GM06990 (cell line): ENCODE results near the gene CENPF.

Source experiments
- DNase-seq: peaks from one replicate; pipeline ENCODE4 v3.0.0-alpha.2; 2011; ENCODE audit not compliant: insufficient read length; ENCODE audit errors: extremely low read depth
- H3K27me3 ChIP-seq: replicated peaks from 2 replicates; pipeline ENCODE4 v1.6.0; 2011; ENCODE audit warnings: low read length; ENCODE audit not compliant: control insufficient read depth, insufficient read depth
- H3K36me3 ChIP-seq: 2 replicates; pipeline ENCODE4 v1.5.1; 2011; ENCODE audit warnings: low read length; ENCODE audit not compliant: control insufficient read depth, insufficient read depth
- H3K4me3 ChIP-seq: replicated peaks from 2 replicates; pipeline ENCODE4 v1.5.1; 2011; ENCODE audit warnings: low read depth, mild to moderate bottlenecking, control low read depth, low read length
- CTCF ChIP-seq: IDR thresholded peaks from 2 replicates; pipeline ENCODE4 v1.5.1; 2011; ENCODE audit warnings: low read length, control low read depth, mild to moderate bottlenecking, inconsistent platforms; ENCODE audit not compliant: insufficient read depth, poor library complexity, severe bottlenecking

The CENPF gene

GRCh38 chr1:214712737-214713136, 109.7 kb downstream of the CENPF start:
- Histone ChIP-seq H3K27me3 (no peaks in the 10 kb centered on the region), H3K4me3 (no peak overlapping the region), H3K36me3 (no peaks in the 10 kb centered on the region)
- TF ChIP-seq CTCF = no peak
- DNase-seq = no peak
